ENCODE results near the gene ABTB1.

GRCh38 chr3:127723011-127723567, 50.3 kb downstream of the ABTB1 start:
- no peak for TF ChIP-seq EZH2 (optimal IDR thresholded peaks at IDR 0.05; ENCODE audit: low read depth, low read length)
- TF ChIP-seq, protein P1, sequence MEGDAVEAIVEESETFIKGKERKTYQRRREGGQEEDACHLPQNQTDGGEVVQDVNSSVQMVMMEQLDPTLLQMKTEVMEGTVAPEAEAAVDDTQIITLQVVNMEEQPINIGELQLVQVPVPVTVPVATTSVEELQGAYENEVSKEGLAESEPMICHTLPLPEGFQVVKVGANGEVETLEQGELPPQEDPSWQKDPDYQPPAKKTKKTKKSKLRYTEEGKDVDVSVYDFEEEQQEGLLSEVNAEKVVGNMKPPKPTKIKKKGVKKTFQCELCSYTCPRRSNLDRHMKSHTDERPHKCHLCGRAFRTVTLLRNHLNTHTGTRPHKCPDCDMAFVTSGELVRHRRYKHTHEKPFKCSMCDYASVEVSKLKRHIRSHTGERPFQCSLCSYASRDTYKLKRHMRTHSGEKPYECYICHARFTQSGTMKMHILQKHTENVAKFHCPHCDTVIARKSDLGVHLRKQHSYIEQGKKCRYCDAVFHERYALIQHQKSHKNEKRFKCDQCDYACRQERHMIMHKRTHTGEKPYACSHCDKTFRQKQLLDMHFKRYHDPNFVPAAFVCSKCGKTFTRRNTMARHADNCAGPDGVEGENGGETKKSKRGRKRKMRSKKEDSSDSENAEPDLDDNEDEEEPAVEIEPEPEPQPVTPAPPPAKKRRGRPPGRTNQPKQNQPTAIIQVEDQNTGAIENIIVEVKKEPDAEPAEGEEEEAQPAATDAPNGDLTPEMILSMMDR (IDR thresholded peaks at IDR 0.05; ENCODE audit: low read length) = no peak
